Prostate gland (tissue), 2 donors: Measurements from ENCODE around the gene OPN4. TPM values are rescaled to one million over a fixed set of nuclear protein-coding genes. Genes with fewer than 3 reads are reported as not detected.

Source experiments
- DNase-seq: peaks from one replicate; pipeline ENCODE4 v3.0.0-alpha.2; 2019; ENCODE audit warnings: low spot score
- H3K27ac ChIP-seq, 2 donors: fragments of 200-600 bp; sonication (generic); 2 replicates each; pipeline ENCODE4 v1.5.1; 2017 to 2019
- H3K27me3 ChIP-seq: fragments of 200-600 bp; sonication (generic); replicated peaks from 2 replicates; pipeline ENCODE4 v1.5.1; 2019; ENCODE audit not compliant: insufficient read depth
- H3K36me3 ChIP-seq, 2 donors: fragments of 200-600 bp; sonication (generic); 1 replicate in 1 of 2; 2 replicates in 1 of 2; pipeline versions ENCODE4 v1.5.1 to v1.8.1; 2017 to 2019
- H3K4me1 ChIP-seq: fragments of 200-600 bp; sonication (generic); replicated peaks from 2 replicates; pipeline ENCODE4 v1.5.1; 2019
- H3K4me3 ChIP-seq, 2 donors: fragments of 200-600 bp; sonication (generic); 2 replicates each; pipeline ENCODE4 v1.5.1; 2017 to 2019
- H3K9me3 ChIP-seq: fragments of 200-600 bp; sonication (generic); 2 replicates; pipeline ENCODE4 v1.5.1; 2017
- CTCF ChIP-seq, 4 experiments: fragments of 200-600 bp in 2 of 4; fragments of 450-650 bp in 2 of 4; sonication (generic) in 2 of 4; IDR thresholded peaks; 1 replicate in 3 of 4; 2 replicates in 1 of 4; pipeline ENCODE4 v1.5.1; 2016 to 2019; ENCODE audit warnings: antibody characterized with exemption in 4 of 4, mild to moderate bottlenecking in 2 of 4, moderate library complexity in 2 of 4
- POLR2A ChIP-seq: fragments of 450-650 bp; IDR thresholded peaks from one replicate; pipeline ENCODE4 v1.6.1; 2016; ENCODE audit warnings: antibody characterized with exemption, mild to moderate bottlenecking
- POLR2AphosphoS5 ChIP-seq: sonication (generic); formaldehyde crosslinking; IDR thresholded peaks from one replicate; pipeline ENCODE4 v1.6.1; 2017; ENCODE audit warnings: antibody characterized with exemption
- WGBS: methylation state at CpG from one replicate; pipeline ENCODE4 v1.1.5; 2018; 5-methylcytosine and 5-hydroxymethylcytosine counted together
- intact Hi-C: fragments of 100-400 bp; cut with DNase I; formaldehyde crosslinking; loops from one replicate; pipeline ENCODE4 v1.14.2; 2022
- total RNA-seq, 2 donors: library from RNA; depleted of rRNA; stranded (reverse); fragments of >200 nt; gene quantifications; one replicate each; pipeline ENCODE4 v1.1.0, GENCODE V29; 2016

The OPN4 gene
- total RNA-seq, 2 donors from 2014 or later: not detected

GRCh38 chr10:86706977-86707376, 52.6 kb downstream of the OPN4 start:
- DNase-seq: no peak
- Histone ChIP-seq H3K27ac (no peak overlapping the region), H3K27me3 (no peaks in the 10 kb centered on the region), H3K36me3 (no peaks in the 10 kb centered on the region), H3K4me1 (no peaks in the 10 kb centered on the region), H3K9me3 (no peaks in the 10 kb centered on the region), H3K4me3 (no peak overlapping the region)
- TF ChIP-seq POLR2A (no peak), POLR2AphosphoS5 (no peak), CTCF (IDR thresholded peaks at IDR 0.05) (no peak)
- 90% methylated on average over 1 of the region's 1 CpG for WGBS
- intact Hi-C loops: no loop called here

GRCh38 chr10:86707505-86707904, 53.2 kb downstream of the OPN4 start:
- no peaks in the 10 kb centered on the region for H3K9me3 ChIP-seq
- no peak for DNase-seq
- H3K4me1 ChIP-seq: no peaks in the 10 kb centered on the region
- no peak overlapping the region for H3K4me3 ChIP-seq
- intact Hi-C loops: no loop called here
- TF ChIP-seq POLR2A: no peak
- no peak for TF ChIP-seq CTCF (IDR thresholded peaks at IDR 0.05)
- no peak for TF ChIP-seq POLR2AphosphoS5
- 49% methylated on average over 3 of the region's 4 CpGs for WGBS
- no peaks in the 10 kb centered on the region for H3K36me3 ChIP-seq
- H3K27ac ChIP-seq: no peak overlapping the region
- H3K27me3 ChIP-seq: no peaks in the 10 kb centered on the region

- no peaks in the 10 kb centered on the region for H3K4me1 ChIP-seq
- no peak for DNase-seq
- H3K4me3 ChIP-seq: no peak overlapping the region
- intact Hi-C loops: no loop called here
- 85% methylated on average over 8 of the region's 8 CpGs for WGBS
- H3K36me3 ChIP-seq: no peaks in the 10 kb centered on the region
- TF ChIP-seq CTCF (IDR thresholded peaks at IDR 0.05) (no peak), POLR2A (no peak), POLR2AphosphoS5 (no peak)
- H3K9me3 ChIP-seq: no peaks in the 10 kb centered on the region
- no peak overlapping the region for H3K27ac ChIP-seq
- H3K27me3 ChIP-seq: no peaks in the 10 kb centered on the region
Observed at GRCh38 chr10:86708068-86708782, 53.9 kb downstream of the OPN4 start.

GRCh38 chr10:86708783-86709380, 54.5 kb downstream of the OPN4 start:
- TF ChIP-seq POLR2A: no peak
- TF ChIP-seq CTCF (IDR thresholded peaks at IDR 0.05): no peak
- TF ChIP-seq POLR2AphosphoS5: no peak
- Histone ChIP-seq H3K4me1 (no peaks in the 10 kb centered on the region), H3K27me3 (no peaks in the 10 kb centered on the region), H3K36me3 (no peaks in the 10 kb centered on the region), H3K4me3 (no peak overlapping the region), H3K9me3 (no peaks in the 10 kb centered on the region), H3K27ac (no peak overlapping the region)
- no peak for DNase-seq
- WGBS: 56% methylated on average over 5 of the region's 5 CpGs
- intact Hi-C loops: no loop called here
